GM12801 (cell line): Measurements from ENCODE around the gene COA3.

Source experiments
- TF ChIP-seq, protein P1 (sequence below): IDR thresholded peaks from one replicate; pipeline ENCODE4 v1.5.1; 2011; ENCODE audit warnings: control low read depth; ENCODE audit not compliant: insufficient read length; ENCODE audit errors: extremely low read depth

Gene COA3

DNA sequence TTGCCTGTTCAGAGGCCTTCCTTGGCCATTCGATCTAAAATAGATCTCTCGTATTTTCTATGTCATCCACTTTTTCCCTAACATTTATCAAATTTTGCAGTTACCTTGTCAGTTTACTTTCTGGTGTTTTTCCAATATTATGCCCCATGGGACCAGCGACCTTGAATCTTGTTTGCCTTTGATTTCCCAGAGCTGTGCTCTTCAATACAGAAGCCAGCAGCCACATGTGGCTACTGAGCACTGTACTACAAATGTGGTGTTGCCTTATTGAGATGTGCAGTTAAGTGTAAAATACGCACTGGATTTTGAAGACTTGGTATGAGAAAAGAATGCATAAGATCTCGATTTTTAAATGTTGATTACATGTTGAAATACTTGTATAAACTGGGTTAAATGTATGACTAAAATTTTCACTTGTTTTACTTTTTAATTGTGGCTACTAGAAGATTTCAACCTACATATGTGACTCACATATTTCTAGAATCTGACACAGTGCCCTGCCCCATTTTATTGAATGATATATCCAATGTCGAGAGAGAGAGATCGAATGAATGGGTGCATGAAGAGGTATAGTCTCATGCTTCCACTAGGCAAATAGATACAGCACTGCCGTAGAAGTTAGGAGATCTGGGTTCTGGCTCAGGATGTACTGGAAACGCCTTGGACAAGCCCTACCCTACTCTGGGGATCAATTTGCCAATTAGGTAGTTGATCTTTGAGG lies 33.9 kb upstream of the COA3 start:
- TF ChIP-seq, protein P1, sequence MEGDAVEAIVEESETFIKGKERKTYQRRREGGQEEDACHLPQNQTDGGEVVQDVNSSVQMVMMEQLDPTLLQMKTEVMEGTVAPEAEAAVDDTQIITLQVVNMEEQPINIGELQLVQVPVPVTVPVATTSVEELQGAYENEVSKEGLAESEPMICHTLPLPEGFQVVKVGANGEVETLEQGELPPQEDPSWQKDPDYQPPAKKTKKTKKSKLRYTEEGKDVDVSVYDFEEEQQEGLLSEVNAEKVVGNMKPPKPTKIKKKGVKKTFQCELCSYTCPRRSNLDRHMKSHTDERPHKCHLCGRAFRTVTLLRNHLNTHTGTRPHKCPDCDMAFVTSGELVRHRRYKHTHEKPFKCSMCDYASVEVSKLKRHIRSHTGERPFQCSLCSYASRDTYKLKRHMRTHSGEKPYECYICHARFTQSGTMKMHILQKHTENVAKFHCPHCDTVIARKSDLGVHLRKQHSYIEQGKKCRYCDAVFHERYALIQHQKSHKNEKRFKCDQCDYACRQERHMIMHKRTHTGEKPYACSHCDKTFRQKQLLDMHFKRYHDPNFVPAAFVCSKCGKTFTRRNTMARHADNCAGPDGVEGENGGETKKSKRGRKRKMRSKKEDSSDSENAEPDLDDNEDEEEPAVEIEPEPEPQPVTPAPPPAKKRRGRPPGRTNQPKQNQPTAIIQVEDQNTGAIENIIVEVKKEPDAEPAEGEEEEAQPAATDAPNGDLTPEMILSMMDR: no peak

DNA sequence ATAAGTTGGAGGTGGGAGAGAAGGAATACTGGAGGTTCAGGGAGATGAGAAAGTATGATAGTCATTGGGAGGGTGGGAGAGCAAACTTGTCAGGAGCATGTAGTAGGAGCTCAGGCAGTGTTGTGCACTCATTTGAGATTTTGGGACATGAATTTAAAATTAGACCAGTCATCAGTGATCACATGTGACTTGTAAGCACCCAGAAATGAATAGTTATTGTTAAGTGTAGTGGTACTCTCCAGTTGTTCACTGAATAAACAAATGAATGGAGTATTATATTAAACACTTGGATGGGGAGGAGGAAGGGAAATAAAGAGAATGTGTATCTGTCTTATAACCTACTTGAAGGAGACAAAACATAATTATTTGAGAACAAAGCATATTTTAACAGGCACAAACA lies 32.5 kb upstream of the COA3 start:
- TF ChIP-seq, protein P1: no peak

DNA sequence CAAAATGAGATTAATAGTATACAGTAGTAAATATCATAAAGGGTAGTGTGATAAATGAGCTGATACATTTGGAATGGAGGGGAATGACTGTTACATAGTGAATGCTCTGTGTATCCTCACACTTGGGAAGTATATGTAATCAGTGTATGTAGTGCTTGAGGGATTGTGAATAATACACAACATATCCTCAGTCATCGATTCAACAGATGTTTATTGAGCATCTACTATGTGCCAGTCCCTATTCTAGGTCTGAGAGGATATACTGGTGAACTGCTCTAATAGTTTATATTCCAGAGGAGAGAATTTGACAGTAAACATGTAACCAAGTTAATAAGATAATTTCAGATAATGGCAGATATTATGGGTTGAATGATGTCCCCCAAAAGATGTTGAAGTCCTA lies 29.0 kb upstream of the COA3 start:
- TF ChIP-seq, protein P1: no peak

DNA sequence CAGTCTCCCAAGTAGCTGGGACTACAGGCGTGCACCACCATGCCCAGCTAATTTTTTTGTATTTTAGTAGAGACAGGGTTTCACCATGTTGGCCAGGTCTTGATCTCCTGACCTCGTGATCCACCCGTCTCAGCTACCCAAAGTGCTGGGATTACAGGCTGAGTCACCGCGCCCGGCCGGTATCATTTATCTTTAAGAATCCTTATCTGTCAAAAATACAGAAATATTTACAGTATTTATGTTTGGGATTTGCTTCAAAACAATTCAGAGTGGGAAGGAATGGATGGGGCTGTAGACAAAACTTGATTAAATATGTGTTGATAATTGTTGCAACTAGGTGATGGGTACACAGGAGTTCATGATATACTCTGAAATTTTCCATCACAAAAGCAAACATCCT lies 22.7 kb upstream of the COA3 start:
- TF ChIP-seq, protein P1: no peak

DNA sequence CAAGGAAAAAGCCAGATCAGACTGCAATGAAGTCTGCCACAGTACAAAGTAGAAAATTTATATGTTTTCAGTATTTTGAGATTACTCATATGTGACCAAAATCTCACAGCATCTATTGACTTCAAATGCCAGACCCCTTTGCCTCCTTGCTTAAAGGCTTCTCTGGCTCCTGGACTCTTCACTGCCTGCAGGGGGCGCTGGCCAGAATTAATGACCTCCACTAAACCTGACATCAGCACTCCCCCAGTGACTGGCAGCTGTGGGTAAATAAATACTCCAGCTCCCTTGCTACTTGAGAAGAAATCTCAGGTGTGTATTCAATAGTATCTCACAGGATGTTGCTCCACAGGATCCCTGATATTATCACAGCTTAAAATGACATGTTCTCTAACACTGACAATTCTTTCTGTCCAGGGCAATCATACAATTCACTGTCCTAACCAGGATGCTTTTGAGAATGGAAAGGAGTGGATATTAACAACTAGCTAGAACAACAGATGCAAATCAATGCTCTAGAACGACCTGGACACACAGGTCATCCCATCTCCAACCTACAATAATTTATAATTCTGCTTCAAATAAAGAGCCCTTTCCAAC lies 21.5 kb upstream of the COA3 start:
- TF ChIP-seq, protein P1: no peak

DNA sequence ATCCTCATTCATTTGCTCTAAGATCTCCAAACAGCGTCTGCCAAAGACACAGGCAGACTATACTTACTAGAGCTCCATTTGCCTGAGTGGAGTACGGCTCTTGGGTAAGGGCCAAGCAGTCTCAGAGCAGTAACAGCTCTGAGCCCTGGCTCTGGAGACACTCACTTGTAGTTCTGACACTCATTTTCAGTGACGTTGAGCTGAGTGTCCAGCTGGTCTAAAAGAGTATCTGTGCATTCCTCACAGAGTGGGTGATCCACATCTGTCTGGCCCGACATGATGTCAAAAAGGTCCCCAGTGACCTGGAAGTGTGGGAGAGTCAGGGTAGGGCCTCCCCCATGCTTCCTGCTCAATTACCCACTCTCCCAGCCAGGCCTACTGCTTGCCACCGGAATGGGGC lies 19.9 kb upstream of the COA3 start:
- TF ChIP-seq, protein P1: no peak

DNA sequence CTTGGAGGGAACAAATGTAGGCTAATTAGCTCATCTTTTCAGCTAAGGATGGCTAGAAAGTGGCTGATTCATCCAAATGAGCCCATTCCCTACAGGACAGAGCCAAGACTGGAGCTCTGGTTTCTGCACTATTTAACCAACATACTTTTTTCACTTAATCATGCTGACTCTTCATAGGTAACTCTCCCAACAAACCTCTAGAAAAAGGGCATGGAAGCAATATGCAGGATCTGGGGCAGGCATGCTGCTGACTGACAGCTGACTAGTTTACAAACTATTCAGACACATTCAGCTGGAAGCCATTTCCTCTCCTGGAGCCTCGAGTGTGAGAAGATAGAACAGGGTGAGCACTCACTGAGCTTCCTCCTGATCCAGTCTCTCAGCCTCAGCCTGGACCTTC lies 19.4 kb upstream of the COA3 start:
- TF ChIP-seq, protein P1: no peak
